Gastroesophageal sphincter (tissue), 4 donors: ENCODE data around the gene NEUROD4. TPM values are rescaled to one million over a fixed set of nuclear protein-coding genes. Genes with fewer than 3 reads are reported as not detected.

Experiments used
- ATAC-seq: fragments of 150-250 bp; one replicate; pipeline ENCODE4 v1.9.1; 2016; ENCODE audit warnings: mild to moderate bottlenecking, moderate library complexity
- H3K27ac ChIP-seq, 4 donors: fragments of 200-600 bp; sonication (generic) in 3 of 4; 1 replicate in 3 of 4; 2 replicates in 1 of 4; pipeline ENCODE4 v1.5.1; 2016 to 2019
- H3K27me3 ChIP-seq: fragments of 200-600 bp; sonication (generic); one replicate; pipeline ENCODE4 v1.5.1; 2019
- H3K36me3 ChIP-seq, 2 donors: fragments of 200-600 bp; sonication (generic); one replicate each; pipeline ENCODE4 v1.5.1; 2019; ENCODE audit warnings: control low read depth in 1 of 2
- H3K4me1 ChIP-seq, 3 donors: fragments of 200-600 bp; sonication (generic); 1 replicate in 2 of 3; 2 replicates in 1 of 3; pipeline ENCODE4 v1.5.1; 2016 to 2019; ENCODE audit warnings: control low read depth in 2 of 3
- H3K4me3 ChIP-seq, 2 donors: fragments of 200-600 bp; sonication (generic); one replicate each; pipeline ENCODE4 v1.5.1; 2019; ENCODE audit warnings: mild to moderate bottlenecking in 1 of 2, moderate library complexity in 1 of 2
- H3K9me3 ChIP-seq, 3 donors: fragments of 200-600 bp; sonication (generic); one replicate each; pipeline ENCODE4 v1.5.1; 2017 to 2019; ENCODE audit warnings: control low read depth in 2 of 3
- CTCF ChIP-seq, 4 experiments: fragments of 200-600 bp in 2 of 4; fragments of 450-650 bp in 2 of 4; sonication (generic) in 1 of 4; IDR thresholded peaks; one replicate each; pipeline ENCODE4 v1.5.1; 2017 to 2019; ENCODE audit warnings: antibody characterized with exemption in 4 of 4, mild to moderate bottlenecking in 2 of 4, moderate library complexity in 2 of 4
- EP300 ChIP-seq: sonication (generic); formaldehyde crosslinking; IDR thresholded peaks from one replicate; pipeline ENCODE4 v1.6.1; 2017; ENCODE audit warnings: antibody characterized with exemption, mild to moderate bottlenecking
- POLR2A ChIP-seq, 2 donors: fragments of 450-650 bp; IDR thresholded peaks; one replicate each; pipeline ENCODE4 v1.6.1; 2017; ENCODE audit warnings: antibody characterized with exemption in 2 of 2, mild to moderate bottlenecking in 2 of 2, moderate library complexity in 1 of 2
- POLR2AphosphoS5 ChIP-seq: sonication (generic); formaldehyde crosslinking; IDR thresholded peaks from one replicate; pipeline ENCODE4 v1.6.1; 2017; ENCODE audit warnings: antibody characterized with exemption
- WGBS, 2 donors: methylation state at CpG; one replicate each; pipeline ENCODE4 v1.1.5; 2018; ENCODE audit warnings: low coverage in 1 of 2; 5-methylcytosine and 5-hydroxymethylcytosine counted together
- total RNA-seq, 4 donors: library from RNA; depleted of rRNA; stranded (reverse); fragments of >200 nt; gene quantifications; one replicate each; pipeline ENCODE4 v1.1.0, GENCODE V29; 2016

NEUROD4 gene
- total RNA-seq, 4 donors from 2014 or later, result not detected

GRCh38 chr12:55034218-55034617 lies 14.4 kb downstream of the NEUROD4 start:
- Histone ChIP-seq H3K4me1 (no peaks in the 10 kb centered on the region), H3K27ac (no peak overlapping the region), H3K27me3 (peaks cover 19% of the 10 kb centered on the region), H3K4me3 (no peak overlapping the region), H3K9me3 (no peaks in the 10 kb centered on the region), H3K36me3 (no peaks in the 10 kb centered on the region)
- no peak for ATAC-seq
- TF ChIP-seq POLR2AphosphoS5 (no peak), CTCF (IDR thresholded peaks at IDR 0.05) (no peak), EP300 (no peak), POLR2A (IDR thresholded peaks at IDR 0.05) (no peak)
- 38 to 50% methylated on average over 2 to 3 of the region's 6 CpGs for WGBS, 2 donors

GRCh38 chr12:55036326-55037115 lies 16.7 kb downstream of the NEUROD4 start:
- H3K9me3 ChIP-seq, result no peaks in the 10 kb centered on the region
- no peak overlapping the region for H3K4me3 ChIP-seq
- no peak for ATAC-seq
- H3K4me1 ChIP-seq, result no peaks in the 10 kb centered on the region
- TF ChIP-seq EP300 (no peak), CTCF (IDR thresholded peaks at IDR 0.05) (no peak), POLR2AphosphoS5 (no peak), POLR2A (IDR thresholded peaks at IDR 0.05) (no peak)
- 83 to 91% methylated on average over 3 to 5 of the region's 5 CpGs for WGBS, 2 donors
- H3K27ac ChIP-seq, result no peak overlapping the region
- H3K36me3 ChIP-seq, result no peaks in the 10 kb centered on the region
- peaks cover 36% of the 10 kb centered on the region for H3K27me3 ChIP-seq

GRCh38 chr12:55037351-55037987 lies 17.7 kb downstream of the NEUROD4 start:
- WGBS, 2 donors, result 82 to 84% methylated on average over 5 of the region's 5 CpGs
- peaks cover 42% of the 10 kb centered on the region for H3K27me3 ChIP-seq
- H3K4me3 ChIP-seq, result no peak overlapping the region
- TF ChIP-seq POLR2AphosphoS5 (no peak), CTCF (IDR thresholded peaks at IDR 0.05) (no peak), EP300 (no peak), POLR2A (IDR thresholded peaks at IDR 0.05) (no peak)
- no peaks in the 10 kb centered on the region for H3K9me3 ChIP-seq
- H3K4me1 ChIP-seq, result no peaks in the 10 kb centered on the region
- no peak for ATAC-seq
- no peaks in the 10 kb centered on the region for H3K36me3 ChIP-seq
- H3K27ac ChIP-seq, result no peak overlapping the region

- no peaks in the 10 kb centered on the region for H3K4me1 ChIP-seq
- H3K36me3 ChIP-seq, result no peaks in the 10 kb centered on the region
- no peak for ATAC-seq
- peaks cover 44% of the 10 kb centered on the region for H3K27me3 ChIP-seq
- H3K9me3 ChIP-seq, result no peaks in the 10 kb centered on the region
- WGBS, 2 donors, result 38 to 54% methylated on average over 8 to 10 of the region's 10 CpGs
- no peak overlapping the region for H3K4me3 ChIP-seq
- TF ChIP-seq CTCF (IDR thresholded peaks at IDR 0.05) (no peak), EP300 (no peak), POLR2AphosphoS5 (no peak), POLR2A (IDR thresholded peaks at IDR 0.05) (no peak)
- H3K27ac ChIP-seq, result no peak overlapping the region
Observed at GRCh38 chr12:55039395-55040354, 19.9 kb downstream of the NEUROD4 start.
